Activated CD8-positive, alpha-beta memory T cell treated with anti-CD3 and anti-CD28 coated beads, Interleukin-2, amount 10 ng/mL, durations not matched to agents 7 days and 5 days (primary cell): ENCODE measurements around the gene PSME3. TPM values are rescaled to one million over a fixed set of nuclear protein-coding genes. Genes with fewer than 3 reads are reported as not detected.
"Not testable (repeated sequence)": the region's sequence is repeated elsewhere in the genome, so short reads cannot be mapped to it uniquely, and the experiment has no call there.

ENCODE experiments used
- ATAC-seq: fragments of 150-1000 bp; cut with Tn5 transposase; one replicate; pipeline ENCODE4 v1.10.0; 2021; ENCODE audit warnings: moderate library complexity
- CTCF ChIA-PET: fragments of 350-600 bp; sonication (Branson Sonifier 250); formaldehyde crosslinking; loops from one replicate; lab custom pipeline; 2021; ENCODE audit warnings: antibody characterized with exemption; lab: Charles Lee
- DNase-seq: peaks from one replicate; pipeline ENCODE4 v3.0.0-alpha.2; 2020
- H3K27ac Mint-ChIP-seq: one replicate; pipeline ENCODE4 v1.8.0; 2021; ENCODE audit warnings: mild to moderate bottlenecking, mixed read lengths
- H3K27me3 Mint-ChIP-seq: one replicate; pipeline ENCODE4 v1.8.0; 2021; ENCODE audit warnings: mixed read lengths
- H3K36me3 Mint-ChIP-seq: one replicate; pipeline ENCODE4 v1.8.0; 2021; ENCODE audit warnings: mild to moderate bottlenecking, mixed read lengths
- H3K4me1 Mint-ChIP-seq: one replicate; pipeline ENCODE4 v1.8.0; 2021; ENCODE audit warnings: mixed read lengths
- H3K4me3 Mint-ChIP-seq: one replicate; pipeline ENCODE4 v1.8.0; 2021; ENCODE audit warnings: mild to moderate bottlenecking, moderate library complexity, mixed read lengths
- H3K9me3 Mint-ChIP-seq: one replicate; pipeline ENCODE4 v1.8.0; 2022; ENCODE audit warnings: low read depth, mixed read lengths
- total RNA-seq, 2 experiments: library from RNA; stranded (reverse); gene quantifications; one replicate each; pipeline ENCODE4 v1.2.3, GENCODE V29; 2021

PSME3 gene
- total RNA-seq, 2 experiments from 2014 or later = 123 to 166 TPM

GRCh38 chr17:42865638-42866094 lies 32.5 kb downstream of the PSME3 start:
- H3K27me3 Mint-ChIP-seq = peaks cover 20% of the 10 kb centered on the region
- no peaks in the 10 kb centered on the region for H3K4me1 Mint-ChIP-seq
- no peak for ATAC-seq
- peaks cover 2% of the 10 kb centered on the region for H3K9me3 Mint-ChIP-seq
- CTCF ChIA-PET = no interaction called here
- no peak overlapping the region for H3K4me3 Mint-ChIP-seq
- no peak overlapping the region for H3K27ac Mint-ChIP-seq
- DNase-seq = no peak
- H3K36me3 Mint-ChIP-seq = no peaks in the 10 kb centered on the region

- no peaks in the 10 kb centered on the region for H3K36me3 Mint-ChIP-seq
These were observed 33.0 kb downstream of the PSME3 start for GRCh38 chr17:42866216-42866615.

GRCh38 chr17:42866631-42867575 lies 33.7 kb downstream of the PSME3 start:
- DNase-seq (no peak), ATAC-seq (no peak)
- Mint-ChIP-seq H3K27me3 (peaks cover 20% of the 10 kb centered on the region), H3K36me3 (no peaks in the 10 kb centered on the region), H3K4me3 (no peak overlapping the region), H3K27ac (no peak overlapping the region), H3K9me3 (peaks cover 2% of the 10 kb centered on the region), H3K4me1 (no peaks in the 10 kb centered on the region)
- CTCF ChIA-PET = no interaction called here

More at GRCh38 chr17:42866216-42866615, 33.0 kb downstream of the PSME3 start:
- DNase-seq (no peak), ATAC-seq (no peak)
- Mint-ChIP-seq H3K4me1 (no peaks in the 10 kb centered on the region), H3K9me3 (peaks cover 2% of the 10 kb centered on the region), H3K27me3 (peaks cover 20% of the 10 kb centered on the region), H3K27ac (no peak overlapping the region), H3K4me3 (no peak overlapping the region)
- CTCF ChIA-PET = no interaction called here

GRCh38 chr17:42867694-42868261 lies 34.6 kb downstream of the PSME3 start:
- DNase-seq, H3K36me3 Mint-ChIP-seq, H3K27ac Mint-ChIP-seq, H3K4me1 Mint-ChIP-seq, H3K9me3 Mint-ChIP-seq, ATAC-seq, CTCF ChIA-PET, H3K4me3 Mint-ChIP-seq: not testable (repeated sequence)
- H3K27me3 Mint-ChIP-seq = peaks cover 23% of the 10 kb centered on the region

- CTCF ChIA-PET = no interaction called here
- H3K4me1 Mint-ChIP-seq = no peaks in the 10 kb centered on the region
- H3K36me3 Mint-ChIP-seq = no peaks in the 10 kb centered on the region
- DNase-seq = no peak
- peaks cover 23% of the 10 kb centered on the region for H3K27me3 Mint-ChIP-seq
- peaks cover 2% of the 10 kb centered on the region for H3K9me3 Mint-ChIP-seq
- ATAC-seq = no peak
- H3K4me3 Mint-ChIP-seq = no peak overlapping the region
- no peak overlapping the region for H3K27ac Mint-ChIP-seq
These were observed 35.1 kb downstream of the PSME3 start for GRCh38 chr17:42868338-42868737.

- Mint-ChIP-seq H3K27me3 (peaks cover 12% of the 10 kb centered on the region), H3K4me3 (no peak overlapping the region), H3K4me1 (no peaks in the 10 kb centered on the region), H3K27ac (no peak overlapping the region), H3K9me3 (peaks cover 2% of the 10 kb centered on the region), H3K36me3 (no peaks in the 10 kb centered on the region)
- CTCF ChIA-PET = no interaction called here
- DNase-seq = no peak
- no peak for ATAC-seq
These were observed 38.5 kb downstream of the PSME3 start for GRCh38 chr17:42871647-42872046.

GRCh38 chr17:42872251-42872965 lies 39.2 kb downstream of the PSME3 start:
- no peak overlapping the region for H3K4me3 Mint-ChIP-seq
- peaks cover 2% of the 10 kb centered on the region for H3K9me3 Mint-ChIP-seq
- CTCF ChIA-PET = no interaction called here
- H3K27me3 Mint-ChIP-seq = peaks cover 16% of the 10 kb centered on the region
- H3K36me3 Mint-ChIP-seq = no peaks in the 10 kb centered on the region
- no peak overlapping the region for H3K27ac Mint-ChIP-seq
- H3K4me1 Mint-ChIP-seq = no peaks in the 10 kb centered on the region
- DNase-seq = no peak
- ATAC-seq = no peak

GRCh38 chr17:42873315-42873714 lies 40.1 kb downstream of the PSME3 start:
- DNase-seq = no peak
- peaks cover 2% of the 10 kb centered on the region for H3K9me3 Mint-ChIP-seq
- H3K4me3 Mint-ChIP-seq = no peak overlapping the region
- CTCF ChIA-PET = interaction anchor here (1.2 kb wide), 1 partner anchor 50 kb away, joined by 3 read pairs; the partner anchor contains the start of gene BECN1
- peaks cover 23% of the 10 kb centered on the region for H3K27me3 Mint-ChIP-seq
- H3K36me3 Mint-ChIP-seq = no peaks in the 10 kb centered on the region
- H3K27ac Mint-ChIP-seq = no peak overlapping the region
- ATAC-seq = no peak
- no peaks in the 10 kb centered on the region for H3K4me1 Mint-ChIP-seq

- CTCF ChIA-PET = interaction anchor here (1.2 kb wide), 1 partner anchor 50 kb away, joined by 3 read pairs; the partner anchor contains the start of gene BECN1
- ATAC-seq, H3K36me3 Mint-ChIP-seq, H3K27ac Mint-ChIP-seq, H3K9me3 Mint-ChIP-seq, H3K4me3 Mint-ChIP-seq, DNase-seq, H3K4me1 Mint-ChIP-seq: not testable (repeated sequence)
- H3K27me3 Mint-ChIP-seq = peaks cover 27% of the 10 kb centered on the region
These were observed 40.9 kb downstream of the PSME3 start for GRCh38 chr17:42873932-42874695.

- Mint-ChIP-seq H3K36me3 (no peaks in the 10 kb centered on the region), H3K4me3 (no peak overlapping the region), H3K9me3 (no peaks in the 10 kb centered on the region), H3K27me3 (peaks cover 29% of the 10 kb centered on the region), H3K27ac (no peak overlapping the region), H3K4me1 (no peaks in the 10 kb centered on the region)
- DNase-seq (no peak), ATAC-seq (no peak)
- CTCF ChIA-PET = no interaction called here
These were observed 43.8 kb downstream of the PSME3 start for GRCh38 chr17:42877037-42877436.

- Mint-ChIP-seq H3K4me3 (no peak overlapping the region), H3K36me3 (no peaks in the 10 kb centered on the region), H3K9me3 (no peaks in the 10 kb centered on the region), H3K27me3 (peaks cover 26% of the 10 kb centered on the region), H3K27ac (no peak overlapping the region), H3K4me1 (no peaks in the 10 kb centered on the region)
- DNase-seq (no peak), ATAC-seq (no peak)
- CTCF ChIA-PET = no interaction called here
These were observed 45.1 kb downstream of the PSME3 start for GRCh38 chr17:42878123-42878880.

- Mint-ChIP-seq H3K4me1 (no peaks in the 10 kb centered on the region), H3K9me3 (no peaks in the 10 kb centered on the region), H3K4me3 (no peak overlapping the region), H3K27ac (no peak overlapping the region), H3K27me3 (peaks cover 26% of the 10 kb centered on the region), H3K36me3 (no peaks in the 10 kb centered on the region)
- ATAC-seq (no peak), DNase-seq (no peak)
- CTCF ChIA-PET = interaction anchor here (1.0 kb wide), 1 partner anchor 231 kb away, joined by 3 read pairs; no protein-coding TSS in a partner anchor
These were observed 45.9 kb downstream of the PSME3 start for GRCh38 chr17:42878924-42879595.
